Measurements from ENCODE around the gene SPCS2. TPM values are rescaled to one million over a fixed set of nuclear protein-coding genes. Genes with fewer than 3 reads are reported as not detected.
"Not testable (repeated sequence)": the region's sequence is repeated elsewhere in the genome, so short reads cannot be mapped to it uniquely, and the experiment has no call there.

The SPCS2 gene
- total RNA-seq, 2 experiments from 2014 or later, result 130 to 156 TPM

GRCh38 chr11:74954199-74954598 lies 5.1 kb downstream of the SPCS2 start:
- no peak overlapping the region for H3K27ac Mint-ChIP-seq
- H3K36me3 Mint-ChIP-seq, result peaks cover 45% of the 10 kb centered on the region
- no peaks in the 10 kb centered on the region for H3K27me3 Mint-ChIP-seq
- no peaks in the 10 kb centered on the region for H3K9me3 Mint-ChIP-seq (ENCODE audit: low read depth)
- H3K4me3 Mint-ChIP-seq, result no peak overlapping the region
- peaks cover 59% of the 10 kb centered on the region for H3K4me1 Mint-ChIP-seq
- ATAC-seq, result no peak
- DNase-seq, result no peak
- CTCF ChIA-PET, result interaction anchor here (1.8 kb wide), 1 partner anchor 68 kb away, joined by 5 read pairs; no protein-coding TSS in a partner anchor

- CTCF ChIA-PET, result interaction anchor here (1.0 kb wide), 1 partner anchor 27 kb away, joined by 3 read pairs; no protein-coding TSS in a partner anchor
- no peak overlapping the region for H3K4me3 Mint-ChIP-seq
- H3K27ac Mint-ChIP-seq, result no peak overlapping the region
- H3K27me3 Mint-ChIP-seq, result no peaks in the 10 kb centered on the region
- peaks cover 42% of the 10 kb centered on the region for H3K36me3 Mint-ChIP-seq
- ATAC-seq (no peak), DNase-seq (no peak)
- no peaks in the 10 kb centered on the region for H3K9me3 Mint-ChIP-seq (ENCODE audit: low read depth)
- peaks cover 52% of the 10 kb centered on the region for H3K4me1 Mint-ChIP-seq
Observed at GRCh38 chr11:74956397-74957015, 7.4 kb downstream of the SPCS2 start.

DNA sequence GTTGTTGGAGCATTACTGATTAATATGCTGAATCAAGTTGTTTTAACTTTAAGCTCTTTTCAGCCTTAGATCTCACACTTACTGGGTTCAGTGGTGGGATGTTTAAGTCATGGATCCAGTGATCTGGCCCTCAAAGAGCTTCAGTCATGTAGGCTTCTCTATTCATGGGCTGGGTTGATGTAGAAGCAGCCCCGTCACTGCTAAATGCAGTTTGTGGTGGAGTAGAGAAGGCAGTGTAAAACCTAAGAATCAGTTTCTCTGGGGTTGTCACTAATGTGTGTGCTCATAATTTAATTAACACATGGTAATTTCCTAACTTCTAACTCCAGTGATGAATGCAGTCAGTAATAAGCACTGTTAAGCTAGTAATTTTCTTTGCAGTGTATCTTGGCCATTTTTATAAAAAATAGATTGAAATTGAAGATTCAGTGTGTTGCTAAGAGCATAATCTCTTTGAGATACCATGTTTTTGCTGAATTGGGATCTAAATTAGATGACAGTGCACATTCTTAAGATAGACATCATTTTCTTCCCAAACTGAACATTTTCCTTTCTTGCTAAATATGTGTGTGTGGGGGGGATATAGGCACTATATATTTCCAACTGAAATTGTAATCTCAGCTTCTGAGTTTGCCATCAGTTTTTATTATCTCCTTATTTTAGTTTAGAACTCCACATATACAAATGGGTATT lies 9.0 kb downstream of the SPCS2 start:
- Mint-ChIP-seq H3K4me1 (peaks cover 51% of the 10 kb centered on the region), H3K36me3 (peaks cover 39% of the 10 kb centered on the region), H3K9me3 (ENCODE audit: low read depth) (no peaks in the 10 kb centered on the region), H3K27me3 (no peaks in the 10 kb centered on the region), H3K4me3 (no peak overlapping the region), H3K27ac (no peak overlapping the region)
- CTCF ChIA-PET, result no interaction called here
- no peak for ATAC-seq
- DNase-seq, result no peak

GRCh38 chr11:74960128-74960527 lies 11.1 kb downstream of the SPCS2 start:
- not testable (repeated sequence) for H3K27ac Mint-ChIP-seq; H3K4me3 Mint-ChIP-seq; DNase-seq; H3K9me3 Mint-ChIP-seq (ENCODE audit: low read depth); ATAC-seq; H3K27me3 Mint-ChIP-seq
- H3K4me1 Mint-ChIP-seq, result peaks cover 49% of the 10 kb centered on the region
- CTCF ChIA-PET, result interaction anchor here (1.0 to 1.6 kb wide), 4 partner anchors 9 to 51 kb away, joined by 3 to 5 read pairs (median 4); no protein-coding TSS in a partner anchor
- peaks cover 38% of the 10 kb centered on the region for H3K36me3 Mint-ChIP-seq

DNA sequence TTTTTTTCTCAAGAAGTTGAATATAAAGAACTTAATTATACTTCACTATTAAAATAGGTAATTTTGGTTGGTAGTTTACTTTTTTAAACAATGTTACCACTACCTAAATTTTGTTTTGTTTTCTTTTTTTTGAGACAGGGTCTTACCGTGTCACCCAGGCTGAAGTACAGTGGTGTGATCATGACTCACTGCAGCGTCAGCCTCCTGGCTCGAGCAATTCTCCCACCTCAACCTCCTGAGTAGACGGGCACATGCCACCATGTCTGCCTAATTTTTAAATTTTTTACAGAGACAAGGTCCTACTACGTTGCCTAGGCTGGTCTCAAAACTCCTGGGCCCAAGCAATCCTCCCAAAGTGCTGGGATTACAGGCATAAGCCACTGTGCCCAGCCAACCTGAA lies 17.6 kb downstream of the SPCS2 start:
- Mint-ChIP-seq H3K4me3 (no peak overlapping the region), H3K9me3 (ENCODE audit: low read depth) (no peaks in the 10 kb centered on the region), H3K36me3 (peaks cover 41% of the 10 kb centered on the region), H3K27me3 (no peaks in the 10 kb centered on the region), H3K27ac (no peak overlapping the region), H3K4me1 (peaks cover 22% of the 10 kb centered on the region)
- CTCF ChIA-PET, result no interaction called here
- ATAC-seq (no peak), DNase-seq (no peak)

GRCh38 chr11:74970852-74971395 lies 21.9 kb downstream of the SPCS2 start:
- CTCF ChIA-PET, result interaction anchor here (1.7 kb wide), 1 partner anchor 10 kb away, joined by 4 read pairs; no protein-coding TSS in a partner anchor
- H3K4me3 Mint-ChIP-seq, result no peak overlapping the region
- DNase-seq, result no peak
- H3K27ac Mint-ChIP-seq, result peak overlapping the region; percentile 3
- H3K27me3 Mint-ChIP-seq, result no peaks in the 10 kb centered on the region
- peaks cover 15% of the 10 kb centered on the region for H3K4me1 Mint-ChIP-seq
- no peaks in the 10 kb centered on the region for H3K9me3 Mint-ChIP-seq (ENCODE audit: low read depth)
- ATAC-seq, result no peak
- H3K36me3 Mint-ChIP-seq, result peaks cover 52% of the 10 kb centered on the region

DNA sequence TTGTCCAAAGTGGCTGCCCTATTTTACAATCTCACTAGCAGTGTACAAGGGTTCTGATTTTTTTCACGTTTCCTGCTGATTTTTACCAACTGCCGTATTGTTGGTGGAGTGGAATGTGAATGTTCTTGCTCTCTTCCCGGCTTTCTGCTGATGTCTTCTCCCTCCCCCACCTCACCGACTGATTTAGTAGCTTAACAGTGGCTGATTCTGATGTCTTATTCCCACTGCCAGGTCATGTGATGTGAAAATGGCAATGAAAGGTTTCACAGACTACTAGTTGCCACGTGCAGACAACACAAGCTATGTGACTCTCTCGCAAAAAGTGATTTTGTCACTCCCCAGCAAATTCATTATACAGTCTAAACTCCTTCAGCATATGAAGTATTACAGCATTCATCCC lies 22.4 kb downstream of the SPCS2 start:
- Mint-ChIP-seq H3K36me3 (peaks cover 51% of the 10 kb centered on the region), H3K27ac (peak overlapping the region; percentile 3), H3K4me1 (peaks cover 15% of the 10 kb centered on the region), H3K27me3 (no peaks in the 10 kb centered on the region), H3K4me3 (no peak overlapping the region), H3K9me3 (ENCODE audit: low read depth) (no peaks in the 10 kb centered on the region)
- ATAC-seq, result no peak
- DNase-seq, result no peak
- CTCF ChIA-PET, result interaction anchor here (1.7 kb wide), 1 partner anchor 11 kb away, joined by 4 read pairs; no protein-coding TSS in a partner anchor

DNA sequence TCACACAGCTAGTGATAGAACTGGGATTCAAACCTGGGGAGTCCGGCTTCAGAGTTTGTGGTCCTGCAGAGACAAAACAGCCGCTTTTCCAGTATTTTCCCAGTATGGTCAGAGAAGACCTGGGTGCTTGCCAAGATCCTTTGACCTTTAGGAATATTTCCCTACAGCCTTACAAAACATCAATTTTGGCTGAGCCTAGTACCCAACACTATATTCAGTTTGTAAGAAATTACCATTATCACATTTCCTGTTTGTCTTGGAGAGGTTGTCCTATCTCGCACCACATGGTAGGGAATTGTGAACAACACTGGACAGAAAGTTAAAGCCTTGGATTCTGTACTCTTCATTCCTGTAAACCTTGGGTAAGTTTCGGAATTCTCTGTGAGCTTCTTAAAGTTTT lies 29.0 kb downstream of the SPCS2 start:
- H3K36me3 Mint-ChIP-seq, result peaks cover 51% of the 10 kb centered on the region

DNA sequence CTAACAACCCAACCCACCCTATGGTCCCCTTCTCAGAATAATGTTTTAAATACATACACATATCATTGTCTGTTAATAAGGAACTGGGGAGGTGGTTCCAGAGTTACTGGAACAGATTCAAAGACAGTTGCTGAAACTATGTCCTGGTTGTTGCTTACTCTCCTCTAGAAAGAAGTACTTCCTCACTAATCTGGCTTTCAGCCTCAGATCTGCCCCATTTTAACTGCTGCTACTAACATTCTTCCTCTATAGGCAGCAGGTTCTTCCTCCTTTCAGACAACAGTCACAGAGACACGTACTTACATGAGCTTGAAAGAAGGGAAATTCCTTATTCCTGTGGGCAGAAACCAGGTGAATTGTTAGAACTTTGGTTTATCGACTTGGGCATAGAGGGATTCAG lies 31.6 kb downstream of the SPCS2 start:
- no peaks in the 10 kb centered on the region for H3K27me3 Mint-ChIP-seq
- no peaks in the 10 kb centered on the region for H3K4me1 Mint-ChIP-seq
- no peak overlapping the region for H3K4me3 Mint-ChIP-seq
- peak overlapping the region; percentile 17 for H3K27ac Mint-ChIP-seq
- H3K36me3 Mint-ChIP-seq, result peaks cover 30% of the 10 kb centered on the region
- no peak for DNase-seq
- no peaks in the 10 kb centered on the region for H3K9me3 Mint-ChIP-seq (ENCODE audit: low read depth)
- ATAC-seq, result no peak
- CTCF ChIA-PET, result no interaction called here

More for the DNA sequence above, 29.0 kb downstream of the SPCS2 start:
- CTCF ChIA-PET, result interaction anchor here (1.0 kb wide), 1 partner anchor 12 kb away, joined by 3 read pairs; no protein-coding TSS in a partner anchor
- no peak overlapping the region for H3K27ac Mint-ChIP-seq
- H3K27me3 Mint-ChIP-seq, result no peaks in the 10 kb centered on the region
- H3K9me3 Mint-ChIP-seq (ENCODE audit: low read depth), result no peaks in the 10 kb centered on the region
- H3K4me1 Mint-ChIP-seq, result peaks cover 10% of the 10 kb centered on the region
- DNase-seq (no peak), ATAC-seq (no peak)
- H3K4me3 Mint-ChIP-seq, result no peak overlapping the region

DNA sequence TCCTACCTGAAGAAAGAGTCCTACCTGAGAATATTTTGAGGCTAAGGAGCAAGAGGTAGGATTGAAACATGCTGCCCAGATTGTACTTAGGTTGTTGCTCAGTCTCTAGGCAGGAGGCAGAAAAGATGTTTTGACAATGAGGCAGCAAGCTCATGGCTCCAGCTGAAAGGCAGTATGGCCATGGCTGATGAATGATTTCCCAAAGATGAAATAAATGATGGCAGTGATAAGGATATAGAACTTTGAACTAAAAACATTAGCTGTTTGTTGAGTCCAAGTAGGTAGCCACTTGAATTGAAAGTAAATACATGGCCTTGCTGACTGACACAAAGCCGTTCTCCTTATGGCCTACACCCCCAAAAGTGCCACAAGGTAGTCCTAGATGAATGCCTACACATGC lies 32.8 kb downstream of the SPCS2 start:
- no peaks in the 10 kb centered on the region for H3K9me3 Mint-ChIP-seq (ENCODE audit: low read depth)
- H3K4me1 Mint-ChIP-seq, result no peaks in the 10 kb centered on the region
- no peak for DNase-seq
- no peak for ATAC-seq
- H3K27ac Mint-ChIP-seq, result no peak overlapping the region
- H3K36me3 Mint-ChIP-seq, result peaks cover 23% of the 10 kb centered on the region
- H3K27me3 Mint-ChIP-seq, result no peaks in the 10 kb centered on the region
- H3K4me3 Mint-ChIP-seq, result no peak overlapping the region
- CTCF ChIA-PET, result no interaction called here

DNA sequence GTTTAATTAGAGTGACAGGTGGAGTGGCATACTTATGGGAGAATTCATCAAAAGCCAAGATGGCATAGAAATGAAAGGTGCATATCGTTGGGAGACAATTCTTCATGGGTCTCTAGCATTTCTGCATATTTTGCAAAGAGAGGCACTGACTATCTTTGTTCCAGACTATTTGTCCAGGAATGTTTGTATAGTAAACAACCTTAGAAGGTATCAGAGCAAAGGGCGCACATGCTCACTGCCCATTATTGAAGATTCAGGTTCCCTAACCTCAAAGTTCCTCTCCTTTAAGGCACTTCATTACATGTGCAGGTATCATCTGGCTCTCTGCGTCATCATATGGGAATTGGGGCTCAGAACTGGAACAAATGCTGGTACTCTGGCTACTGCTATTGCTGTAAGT lies 35.0 kb downstream of the SPCS2 start:
- H3K27ac Mint-ChIP-seq, result no peak overlapping the region
- no peaks in the 10 kb centered on the region for H3K9me3 Mint-ChIP-seq (ENCODE audit: low read depth)
- no peak for DNase-seq
- H3K27me3 Mint-ChIP-seq, result no peaks in the 10 kb centered on the region
- peaks cover 2% of the 10 kb centered on the region for H3K4me1 Mint-ChIP-seq
- CTCF ChIA-PET, result interaction anchor here (1.0 kb wide), 1 partner anchor 38 kb away, joined by 3 read pairs; no protein-coding TSS in a partner anchor
- H3K36me3 Mint-ChIP-seq, result peaks cover 16% of the 10 kb centered on the region
- no peak for ATAC-seq
- no peak overlapping the region for H3K4me3 Mint-ChIP-seq

DNA sequence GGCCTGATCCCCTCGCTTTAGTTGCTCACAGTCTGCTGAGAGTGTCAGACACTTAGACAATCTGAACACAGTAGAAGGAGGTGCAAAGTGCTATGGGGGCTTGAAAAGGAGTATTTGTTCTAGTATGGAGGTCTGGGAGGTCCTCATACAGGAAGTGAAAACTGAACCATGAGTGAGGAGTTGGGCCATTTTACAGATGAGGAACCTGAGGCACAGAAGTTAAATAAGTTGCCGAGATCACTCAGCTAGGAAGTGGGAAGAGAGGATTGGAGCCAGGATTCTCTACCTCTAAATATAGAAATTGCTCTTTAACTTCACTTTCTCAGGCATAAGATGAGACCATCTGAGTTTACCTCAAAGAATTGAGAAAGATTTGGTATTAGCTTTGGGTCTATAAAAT lies 35.7 kb downstream of the SPCS2 start:
- ATAC-seq (no peak), DNase-seq (no peak)
- H3K36me3 Mint-ChIP-seq, result peaks cover 12% of the 10 kb centered on the region
- no peaks in the 10 kb centered on the region for H3K9me3 Mint-ChIP-seq (ENCODE audit: low read depth)
- no peak overlapping the region for H3K27ac Mint-ChIP-seq
- CTCF ChIA-PET, result no interaction called here
- no peak overlapping the region for H3K4me3 Mint-ChIP-seq
- H3K27me3 Mint-ChIP-seq, result no peaks in the 10 kb centered on the region
- H3K4me1 Mint-ChIP-seq, result peaks cover 6% of the 10 kb centered on the region

DNA sequence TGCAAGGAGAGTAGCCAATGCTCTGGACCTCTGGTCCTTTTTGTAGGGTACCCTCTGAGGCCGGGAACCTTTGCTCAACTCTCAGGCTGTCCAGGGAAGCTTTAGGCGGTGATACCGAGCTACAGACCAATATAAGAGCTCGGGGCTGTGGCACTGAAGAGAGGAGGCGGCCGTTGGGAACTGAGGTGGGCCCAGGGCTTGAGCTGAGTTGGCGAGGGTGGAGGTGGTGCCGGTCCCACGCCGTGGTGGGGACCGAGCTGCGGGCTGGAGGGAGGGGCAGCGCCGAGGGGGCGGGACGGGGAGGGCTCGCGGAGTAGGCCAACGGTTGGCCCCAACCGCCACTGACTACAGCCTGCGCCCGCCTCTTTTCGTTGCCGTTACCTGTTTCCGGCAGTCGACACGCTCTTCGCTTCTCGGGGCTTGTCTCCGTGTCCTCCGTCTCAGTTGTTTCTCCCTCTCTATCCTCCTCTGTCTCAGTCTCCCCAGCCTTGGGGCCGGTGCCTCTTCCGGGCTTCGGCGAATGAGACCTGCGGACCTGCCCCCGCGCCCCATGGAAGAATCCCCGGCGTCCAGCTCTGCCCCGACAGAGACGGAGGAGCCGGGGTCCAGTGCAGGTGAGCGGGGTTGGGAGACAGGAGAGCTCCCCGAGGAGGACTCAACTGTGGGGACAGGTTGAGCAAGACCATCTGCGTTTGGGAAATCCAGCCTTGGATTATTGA lies 39.6 kb downstream of the SPCS2 start, which contains the start of gene NEU3:
NEU3 (plus strand) TSS at position 393 of the 719 bp plus-strand sequence; CDS start at position 521, 128 bp downstream.
- Mint-ChIP-seq H3K4me1 (peaks cover 31% of the 10 kb centered on the region), H3K36me3 (peaks cover 10% of the 10 kb centered on the region), H3K9me3 (ENCODE audit: low read depth) (no peaks in the 10 kb centered on the region), H3K27ac (peak within 1 kb of the TSS; percentile 95), H3K4me3 (peak within 1 kb of the TSS; percentile 97), H3K27me3 (no peaks in the 10 kb centered on the region)
- DNase-seq (peak; percentile 92), ATAC-seq (peak; percentile 97)
- CTCF ChIA-PET, result interaction anchor here (0.9 to 2.9 kb wide), 8 partner anchors 11 to 259 kb away, joined by 3 to 15 read pairs (median 4); partner anchors contain the start of genes SPCS2 and XRRA1
